ENCODE data around the gene PLEK2.
A peak's percentile ranks its signal among the peaks of the same experiment; 100 is the strongest.

Gene PLEK2

DNA sequence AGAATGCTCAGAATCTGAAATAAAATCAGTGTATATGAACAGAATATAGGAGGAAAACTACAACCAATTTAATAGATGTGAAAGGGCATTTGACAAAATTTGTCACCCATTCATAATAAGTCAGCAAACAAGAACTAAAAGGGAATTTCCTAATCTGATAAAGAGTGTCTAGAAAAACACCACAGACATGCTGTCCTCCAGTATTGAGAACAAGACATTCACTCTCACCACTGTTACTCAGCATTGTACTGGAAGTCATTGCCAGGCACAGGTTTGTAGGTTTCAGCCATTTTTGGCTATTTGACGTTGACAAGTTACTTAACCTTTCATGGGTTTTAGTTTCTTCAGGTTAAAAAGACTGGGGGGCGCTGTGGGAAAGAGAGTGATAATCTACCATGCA, 38.6 kb downstream of the PLEK2 start:
- TF ChIP-seq POLR2A (IDR thresholded peaks at IDR 0.05; ENCODE audit: low read depth, low read length): no peak
- FAIRE-seq: no peak
- no peak for DNase-seq (ENCODE audit: insufficient read length, low spot score)

DNA sequence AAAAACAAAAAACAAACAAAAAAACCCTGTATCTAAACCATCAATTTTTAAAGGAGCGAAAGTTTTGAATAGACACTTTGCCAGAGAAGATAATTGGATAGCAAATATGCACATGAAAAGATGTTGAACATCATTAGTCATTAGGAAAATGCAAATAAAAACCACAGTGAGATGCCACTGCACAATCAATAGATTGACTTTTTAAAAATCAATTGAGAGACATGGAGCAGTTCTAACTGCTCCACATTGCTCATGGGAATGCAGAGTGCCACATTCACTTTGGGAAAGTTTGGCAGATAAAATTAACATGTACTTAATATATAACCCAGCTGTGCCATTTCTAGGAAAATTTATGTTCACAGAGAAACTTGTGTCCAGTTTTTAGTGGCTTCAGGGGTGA, 39.1 kb downstream of the PLEK2 start:
- no peak for FAIRE-seq
- no peak for TF ChIP-seq POLR2A (IDR thresholded peaks at IDR 0.05; ENCODE audit: low read depth, low read length)
- no peak for DNase-seq (ENCODE audit: insufficient read length, low spot score)

DNA sequence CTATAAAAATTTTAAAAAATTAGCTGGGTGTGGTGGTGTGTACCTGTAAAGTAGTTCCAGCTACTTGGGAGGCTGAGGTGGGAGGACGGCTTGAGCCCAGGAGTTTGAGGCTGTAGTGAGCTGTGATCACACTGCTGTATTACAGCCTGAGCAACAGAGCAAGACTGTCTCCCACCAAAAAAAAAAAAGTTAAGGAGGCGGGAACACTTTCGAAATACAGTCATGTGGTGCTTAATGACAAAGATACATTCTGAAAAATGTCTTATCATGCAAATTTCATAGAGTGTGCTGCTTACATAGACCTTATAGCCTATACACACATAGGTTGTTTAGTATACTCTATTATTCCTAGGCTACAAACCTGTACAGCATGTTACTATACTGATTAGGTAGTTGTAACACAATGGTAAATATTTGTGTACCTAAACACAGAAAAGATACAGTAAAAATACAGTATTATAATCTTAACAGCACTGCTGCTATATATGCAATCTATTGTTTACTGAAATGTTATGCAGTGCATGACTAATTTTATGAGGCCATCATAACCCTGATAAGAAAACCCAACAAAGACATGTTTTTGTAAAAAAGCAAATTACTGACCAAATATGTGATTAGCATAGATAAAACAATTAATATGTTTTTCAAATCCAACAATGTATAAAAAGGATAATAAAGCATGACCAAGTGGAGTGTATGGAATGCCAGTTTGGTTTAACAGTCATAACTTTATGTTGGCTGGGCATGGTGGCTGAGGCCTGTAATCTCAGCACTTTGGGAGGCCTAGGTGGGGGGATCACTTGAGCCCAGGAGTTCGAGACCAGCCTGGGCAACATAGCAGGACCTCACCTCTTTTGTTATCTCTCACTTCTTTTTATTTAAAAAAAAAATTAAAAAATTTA, 40.5 kb downstream of the PLEK2 start:
- TF ChIP-seq POLR2A (IDR thresholded peaks at IDR 0.05; ENCODE audit: low read depth, low read length): no peak
- DNase-seq (ENCODE audit: insufficient read length, low spot score): no peak
- FAIRE-seq: no peak

DNA sequence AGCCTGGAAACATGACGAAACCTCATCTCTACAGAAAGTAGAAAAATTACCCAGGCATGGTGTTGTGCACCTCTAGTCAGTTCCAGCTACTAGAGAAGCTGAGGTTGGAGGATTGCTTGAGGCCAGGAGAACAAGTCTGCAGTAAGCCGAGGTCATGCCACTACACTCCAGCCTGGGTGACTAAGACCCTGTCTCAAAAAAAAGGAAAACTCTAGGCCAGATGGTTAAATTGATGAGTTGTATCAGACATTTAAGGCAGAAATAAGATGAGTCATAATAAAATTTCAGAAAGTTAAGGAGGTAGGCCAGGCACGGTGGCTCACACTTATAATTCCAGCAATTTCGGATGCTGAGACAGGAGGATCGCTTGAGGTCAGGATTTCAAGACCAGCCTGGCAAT, 41.1 kb downstream of the PLEK2 start:
- no peak for TF ChIP-seq POLR2A (IDR thresholded peaks at IDR 0.05; ENCODE audit: low read depth, low read length)
- FAIRE-seq (no peak), DNase-seq (ENCODE audit: insufficient read length, low spot score) (no peak)

DNA sequence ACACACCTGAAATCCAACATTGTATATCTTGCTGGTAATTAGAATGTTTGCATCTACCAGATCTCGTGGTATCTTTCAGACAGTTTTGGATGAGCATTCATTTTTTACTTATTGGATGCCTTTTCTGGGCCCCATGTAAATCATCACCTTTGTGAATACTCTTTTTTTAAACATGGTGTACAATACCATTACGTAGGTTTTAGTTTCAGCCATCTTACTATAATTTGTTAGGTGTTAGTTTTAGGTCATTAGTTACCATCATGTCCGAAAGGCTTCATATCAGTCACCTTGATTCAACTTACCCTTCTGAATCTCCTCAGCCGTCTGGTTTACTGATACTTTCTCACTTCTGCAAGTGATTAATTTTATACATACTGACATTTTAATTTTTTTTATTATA, 46.5 kb downstream of the PLEK2 start:
- FAIRE-seq: no peak
- no peak for TF ChIP-seq POLR2A (IDR thresholded peaks at IDR 0.05; ENCODE audit: low read depth, low read length)
- DNase-seq (ENCODE audit: insufficient read length, low spot score): no peak

DNA sequence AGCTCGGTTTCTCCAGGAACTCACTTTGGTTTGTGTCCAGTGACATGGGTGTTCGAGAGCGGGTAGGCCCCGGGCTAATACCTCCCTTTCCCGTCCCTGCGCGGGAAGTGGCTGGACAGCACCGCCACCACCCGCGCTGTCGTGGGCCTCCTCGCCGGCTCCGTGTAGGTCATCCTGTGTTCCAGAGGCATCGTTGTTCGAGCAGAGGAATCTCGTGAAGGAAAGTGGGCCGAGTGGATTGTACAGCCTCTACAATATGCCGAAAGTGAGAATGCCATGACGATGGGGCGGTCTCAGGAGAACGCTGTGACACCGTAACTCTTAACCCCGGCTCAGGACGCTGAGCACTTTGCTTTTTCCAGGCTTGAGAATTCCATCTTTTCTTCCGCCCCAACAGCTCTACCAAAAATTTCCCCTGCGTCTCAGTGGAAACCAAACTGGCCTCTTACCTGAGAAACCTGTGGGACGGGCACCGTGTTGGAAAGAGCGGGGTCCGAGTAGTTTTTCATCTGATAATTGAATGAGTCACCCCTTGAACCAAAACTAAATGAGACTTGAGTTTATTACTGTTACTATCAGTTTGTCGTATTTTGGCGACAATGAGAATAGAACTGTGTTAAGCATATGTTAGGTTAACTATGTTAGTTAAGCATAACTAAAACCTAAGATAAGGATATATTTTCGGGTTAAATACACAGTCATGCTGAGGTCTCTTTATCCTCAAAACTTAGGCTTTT, 51.3 kb downstream of the PLEK2 start:
- TF ChIP-seq POLR2A (IDR thresholded peaks at IDR 0.05; ENCODE audit: low read depth, low read length): no peak
- DNase-seq (ENCODE audit: insufficient read length, low spot score): no peak
- FAIRE-seq: no peak

DNA sequence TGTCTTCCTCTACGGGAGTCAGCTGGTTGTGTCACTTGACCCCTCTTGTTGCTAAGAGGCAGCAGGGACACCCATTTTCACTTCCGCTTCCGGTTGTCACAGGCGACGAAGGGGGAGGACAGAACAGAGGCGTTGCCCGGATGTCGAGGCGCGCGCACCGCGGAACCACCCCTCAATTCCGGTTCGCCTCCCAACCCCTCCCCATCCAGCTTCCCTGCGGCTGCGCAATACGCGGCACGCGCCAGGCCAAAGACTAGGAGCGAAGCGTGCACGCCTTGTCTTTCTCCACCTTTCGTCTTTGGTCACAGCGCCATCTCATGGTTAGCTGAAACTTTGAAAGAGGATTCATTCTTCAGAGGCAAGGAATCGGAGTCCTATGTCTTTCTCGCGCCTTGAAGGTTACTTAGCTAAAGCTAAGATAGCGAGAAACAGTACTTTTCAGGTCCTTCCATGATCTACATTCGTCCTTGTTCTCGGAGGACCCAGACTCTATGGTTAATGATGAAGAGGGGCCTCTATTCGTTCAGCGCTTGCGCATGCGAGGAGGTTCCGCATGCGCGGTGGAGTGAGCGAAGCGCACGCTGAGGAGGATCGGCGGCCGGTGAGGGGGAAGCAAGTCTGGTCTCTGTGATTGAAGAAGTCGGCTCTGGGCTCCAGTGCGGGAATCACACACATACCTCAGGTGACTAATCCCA, 52.0 kb downstream of the PLEK2 start, which contains the start of the genes ATP6V1D and EIF2S1:
Gene ATP6V1D (minus strand): TSS at position 30 of the 695 bp plus-strand sequence. CDS start 106 bp downstream, outside the sequence.
Gene EIF2S1 (plus strand): TSS at position 554 of the 695 bp plus-strand sequence. CDS start 4,440 bp downstream, outside the sequence.
- peak; percentile 58 for TF ChIP-seq POLR2A (IDR thresholded peaks at IDR 0.05; ENCODE audit: low read depth, low read length)
- FAIRE-seq (peak; percentile 99), DNase-seq (ENCODE audit: insufficient read length, low spot score) (peak; percentile 71)

DNA sequence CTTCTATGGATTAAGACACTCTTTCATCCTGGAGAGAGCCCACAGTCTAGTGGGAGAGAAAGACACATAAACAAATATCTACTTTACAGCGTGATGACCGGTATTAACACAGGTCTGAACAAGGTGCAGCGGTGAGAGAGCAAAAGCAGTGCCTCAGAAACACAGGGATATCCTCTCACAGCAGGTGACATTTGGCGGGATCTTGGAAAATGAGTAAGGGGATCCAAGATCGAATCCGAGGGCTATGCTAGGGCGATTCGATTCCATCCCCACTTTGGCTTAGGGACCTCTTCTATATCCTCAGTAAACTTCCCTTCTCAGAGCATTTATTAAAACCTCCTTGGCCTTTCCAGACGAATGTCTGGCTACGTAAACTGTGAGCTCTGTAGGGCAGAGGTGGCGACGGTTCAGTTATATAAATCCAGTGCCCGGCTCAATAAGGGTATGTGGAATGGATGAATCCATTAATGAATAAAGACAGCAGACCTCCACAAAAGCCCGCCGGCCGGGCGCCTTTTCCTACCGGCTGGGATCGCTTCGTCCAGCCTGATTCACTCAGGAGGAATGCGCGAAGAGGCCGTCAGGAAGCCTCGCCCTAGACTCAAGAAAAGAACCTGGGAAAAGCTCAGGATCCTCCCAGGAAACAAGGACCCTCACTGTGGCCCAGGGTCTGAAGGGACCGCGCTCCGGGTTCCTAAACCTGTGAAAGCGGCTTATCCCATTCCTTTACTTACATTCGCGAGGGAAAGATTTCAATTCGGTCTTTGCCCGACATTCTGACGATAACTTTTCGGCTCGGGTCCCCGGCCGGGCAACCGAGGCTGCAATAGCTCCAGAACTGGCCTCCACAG, 52.8 kb downstream of the PLEK2 start:
- TF ChIP-seq POLR2A (IDR thresholded peaks at IDR 0.05; ENCODE audit: low read depth, low read length): 0 out of 2 replicates have a peak, but pooled peaks have one; percentile 16
- peak; percentile 15 for DNase-seq (ENCODE audit: insufficient read length, low spot score)
- no peak for FAIRE-seq

DNA sequence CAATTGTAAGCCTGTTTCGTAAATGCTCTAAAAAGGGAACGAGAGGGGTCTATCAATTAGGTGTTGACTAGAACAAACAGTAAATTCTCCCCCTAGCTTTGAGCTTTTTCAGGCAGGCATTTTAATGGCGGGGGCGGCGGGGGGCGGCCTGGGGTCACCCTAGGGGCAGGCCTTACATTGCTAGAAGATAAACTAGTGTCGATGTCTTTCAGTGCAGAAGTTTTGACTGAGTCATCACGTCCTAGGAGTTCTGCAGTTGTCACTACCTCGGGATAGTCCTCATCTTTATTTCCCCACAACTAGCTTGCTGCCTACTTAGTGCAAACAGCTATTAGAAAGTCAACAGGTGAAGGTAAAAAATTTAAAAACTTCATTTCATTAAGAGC, 54.0 kb downstream of the PLEK2 start:
- DNase-seq (ENCODE audit: insufficient read length, low spot score) (no peak), FAIRE-seq (no peak)
- no peak for TF ChIP-seq POLR2A (IDR thresholded peaks at IDR 0.05; ENCODE audit: low read depth, low read length)

DNA sequence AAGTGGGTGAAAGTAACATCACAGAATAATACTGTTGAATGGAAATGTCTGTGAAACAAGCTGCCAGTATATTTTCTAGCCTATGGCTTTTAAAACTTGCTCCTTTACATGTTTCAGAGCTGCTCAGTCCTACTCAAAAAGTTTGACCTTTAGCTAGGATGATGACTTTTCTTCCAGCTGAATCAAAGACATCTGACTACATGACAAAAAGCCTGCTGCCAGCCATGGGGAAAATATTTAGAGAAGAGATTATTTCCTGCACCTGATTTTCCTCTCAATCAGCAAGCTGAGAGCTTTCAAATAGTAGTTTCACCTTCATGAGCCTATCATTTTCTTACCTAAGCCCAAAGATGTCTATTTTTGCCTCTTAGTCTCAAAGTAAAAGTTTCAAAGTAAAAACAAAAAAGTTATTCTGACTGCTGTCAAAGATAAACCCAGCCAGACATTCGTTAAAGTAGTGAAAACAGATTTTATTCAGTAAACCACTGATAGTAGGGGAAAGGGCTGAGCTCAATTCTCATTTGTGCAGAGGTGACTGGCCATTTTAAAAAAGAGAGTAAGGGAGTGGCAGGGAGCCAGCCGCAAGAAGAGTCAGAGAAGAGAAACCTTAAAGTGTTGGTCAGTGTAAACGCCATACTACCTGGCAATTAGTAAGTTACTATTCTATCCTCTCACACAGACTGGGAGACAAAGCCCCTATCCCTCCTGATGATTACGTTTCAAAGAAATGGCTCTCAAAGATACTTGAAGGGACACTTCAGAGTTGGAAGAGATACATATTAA, 54.6 kb downstream of the PLEK2 start:
- FAIRE-seq (no peak), DNase-seq (ENCODE audit: insufficient read length, low spot score) (no peak)
- no peak for TF ChIP-seq POLR2A (IDR thresholded peaks at IDR 0.05; ENCODE audit: low read depth, low read length)

DNA sequence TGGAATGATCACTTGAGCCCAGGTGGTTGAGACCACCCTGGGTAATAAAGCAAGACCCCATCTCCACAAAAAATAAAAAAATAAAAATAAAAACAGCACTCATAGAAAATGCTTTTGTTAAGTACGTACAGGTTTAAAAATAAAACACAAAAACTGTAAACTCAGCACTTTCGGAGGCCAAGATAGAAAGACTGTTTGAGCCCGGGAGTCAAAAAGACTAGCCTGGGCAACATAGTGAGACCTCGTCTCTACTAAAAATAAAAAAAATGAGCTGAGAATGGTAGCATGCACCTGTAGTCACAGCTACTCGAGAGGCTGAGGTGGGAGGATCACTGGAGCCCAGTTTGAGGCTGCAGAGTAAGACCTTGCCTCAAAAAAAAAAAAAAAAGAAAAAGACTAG, 59.9 kb downstream of the PLEK2 start:
- FAIRE-seq: no peak

DNA sequence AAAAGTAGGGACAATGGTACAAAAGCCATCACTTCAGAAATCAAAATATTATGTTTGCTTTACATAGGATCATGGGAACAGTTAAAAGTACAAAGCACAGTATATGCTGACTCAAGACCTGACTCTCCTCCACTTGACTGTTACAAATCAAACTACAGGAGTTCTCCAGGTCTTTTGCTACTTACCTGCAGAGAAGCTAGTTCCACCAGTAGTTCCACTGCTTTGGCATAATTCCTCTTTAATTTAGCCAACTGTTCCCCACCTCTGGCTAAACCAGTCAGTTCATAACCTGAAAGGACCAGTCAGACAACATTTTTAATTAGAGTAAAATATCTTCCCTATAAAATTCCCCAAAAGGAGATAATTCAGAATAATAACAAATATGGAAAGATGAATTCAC, 66.4 kb downstream of the PLEK2 start:
- no peak for TF ChIP-seq POLR2A (IDR thresholded peaks at IDR 0.05; ENCODE audit: low read depth, low read length)
- DNase-seq (ENCODE audit: insufficient read length, low spot score) (no peak), FAIRE-seq (no peak)

More for the DNA sequence above, 59.9 kb downstream of the PLEK2 start:
- no peak for DNase-seq (ENCODE audit: insufficient read length, low spot score)
- no peak for TF ChIP-seq POLR2A (IDR thresholded peaks at IDR 0.05; ENCODE audit: low read depth, low read length)
